Prostate gland (tissue), 2 donors: Measurements from ENCODE around the gene TMEM43.

Experiments used
- CTCF ChIP-seq, 4 experiments: fragments of 200-600 bp in 2 of 4; fragments of 450-650 bp in 2 of 4; sonication (generic) in 2 of 4; IDR thresholded peaks; 1 replicate in 3 of 4; 2 replicates in 1 of 4; pipeline ENCODE4 v1.5.1; 2016 to 2019; ENCODE audit warnings: antibody characterized with exemption in 4 of 4, mild to moderate bottlenecking in 2 of 4, moderate library complexity in 2 of 4
- POLR2A ChIP-seq: fragments of 450-650 bp; IDR thresholded peaks from one replicate; pipeline ENCODE4 v1.6.1; 2016; ENCODE audit warnings: antibody characterized with exemption, mild to moderate bottlenecking
- POLR2AphosphoS5 ChIP-seq: sonication (generic); formaldehyde crosslinking; IDR thresholded peaks from one replicate; pipeline ENCODE4 v1.6.1; 2017; ENCODE audit warnings: antibody characterized with exemption

GRCh38 chr3:14133188-14133800 is 8.4 kb downstream of the TMEM43 start:
- TF ChIP-seq CTCF (IDR thresholded peaks at IDR 0.05) = no peak
- no peak for TF ChIP-seq POLR2A
- no peak for TF ChIP-seq POLR2AphosphoS5
